GM21786 (cell line): Measurements from ENCODE around the gene MYBPC3.
"Not testable (repeated sequence)": the region's sequence is repeated elsewhere in the genome, so short reads cannot be mapped to it uniquely, and the experiment has no call there.

ENCODE experiments used
- ATAC-seq: cut with Tn5 transposase; IDR thresholded peaks from one replicate; pipeline ENCODE4 v1.9.1; 2021; ENCODE audit not compliant: unreplicated experiment

MYBPC3 gene

DNA sequence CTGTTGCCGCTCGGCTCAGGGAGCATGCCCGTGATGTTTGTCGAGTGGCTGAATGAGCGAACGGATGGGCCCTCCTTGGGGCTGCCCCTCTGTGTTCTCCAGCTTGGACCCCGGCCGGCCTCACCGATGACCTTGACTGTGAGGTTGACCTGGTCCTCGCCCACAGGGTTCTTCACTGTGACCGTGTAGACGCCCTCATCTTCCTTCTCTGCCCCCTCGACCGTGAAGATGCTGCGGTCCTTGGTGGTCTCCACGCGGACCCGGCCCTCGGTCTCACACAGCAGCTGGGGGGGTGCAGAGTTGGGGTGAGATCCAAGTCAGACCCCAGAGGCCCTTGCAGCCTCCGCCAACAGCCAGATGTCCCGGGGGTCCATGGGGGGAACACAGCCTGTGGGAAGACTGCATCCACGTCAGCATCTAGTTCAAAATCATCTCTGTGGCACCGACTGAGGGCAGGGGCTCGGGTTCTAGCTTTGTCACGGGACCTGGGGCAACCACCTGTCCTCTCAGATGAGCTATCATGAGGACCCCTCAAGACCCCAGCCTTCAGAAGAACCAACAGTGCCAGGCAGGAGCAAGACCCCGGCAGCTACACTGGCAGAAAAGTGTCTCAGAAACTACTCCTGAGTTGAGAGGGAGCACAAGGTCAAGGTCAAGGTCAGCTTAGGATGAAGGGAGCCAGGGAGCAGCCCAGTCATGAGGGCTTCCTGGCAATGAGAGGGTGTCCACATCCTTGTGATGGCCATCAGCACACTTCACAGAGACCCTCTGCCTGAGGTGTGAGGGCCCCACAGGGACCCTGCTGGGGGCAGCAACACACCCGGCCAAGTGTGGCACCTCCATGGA, 13.9 kb downstream of the MYBPC3 start:
- ATAC-seq, result no peak

DNA sequence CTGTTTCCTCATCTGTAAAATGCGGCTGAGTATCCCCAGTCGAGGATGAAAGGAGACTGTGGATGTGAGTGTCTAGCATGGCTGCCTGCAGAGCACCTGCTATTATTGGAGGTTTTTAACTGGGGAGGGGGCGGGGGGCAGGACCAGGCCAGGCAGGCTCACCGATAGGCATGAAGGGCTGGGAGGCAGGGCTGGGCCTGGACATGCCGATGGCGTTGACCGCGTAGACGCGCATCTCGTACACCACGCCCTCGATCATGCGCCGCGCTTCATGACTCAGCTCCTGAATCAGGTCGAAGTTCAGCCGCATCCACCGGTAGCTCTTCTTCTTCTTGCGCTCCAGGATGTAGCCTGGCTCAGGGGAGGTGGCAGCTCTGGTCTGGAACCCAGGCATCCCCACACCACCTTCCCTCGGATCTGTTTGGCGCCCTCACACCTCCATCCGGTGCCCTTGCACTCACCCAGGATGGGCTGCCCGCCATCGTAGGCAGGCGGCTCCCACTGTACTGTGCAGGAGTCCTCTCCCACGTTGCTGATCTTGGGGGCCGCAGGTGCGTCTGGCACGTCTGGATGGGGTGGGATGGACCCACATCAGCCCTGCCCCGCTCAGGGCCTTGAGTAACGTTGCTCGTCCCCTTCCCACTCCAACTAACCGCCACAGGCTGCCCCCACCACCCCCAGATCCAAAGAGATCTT, 15.1 kb downstream of the MYBPC3 start:
- no peak for ATAC-seq

DNA sequence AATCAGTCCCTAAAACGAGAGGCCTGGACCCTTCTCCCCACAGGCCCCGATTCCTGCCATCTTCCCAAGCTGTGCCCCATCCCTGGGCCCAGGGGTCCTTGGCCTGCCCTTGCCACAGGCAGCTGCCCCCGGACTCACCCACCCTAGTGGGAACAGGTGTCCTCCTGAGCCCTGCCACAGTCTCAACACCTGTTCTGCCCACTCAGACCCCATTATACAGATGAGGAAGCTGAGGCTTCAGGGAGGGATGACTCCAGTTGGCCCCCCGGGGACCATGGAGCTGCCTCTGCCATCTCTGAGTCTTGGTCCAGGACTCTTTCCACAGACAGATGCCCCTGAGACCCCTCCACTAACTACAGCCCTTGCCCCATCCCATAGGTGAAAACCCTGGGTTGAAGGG, 15.9 kb downstream of the MYBPC3 start:
- no peak for ATAC-seq

DNA sequence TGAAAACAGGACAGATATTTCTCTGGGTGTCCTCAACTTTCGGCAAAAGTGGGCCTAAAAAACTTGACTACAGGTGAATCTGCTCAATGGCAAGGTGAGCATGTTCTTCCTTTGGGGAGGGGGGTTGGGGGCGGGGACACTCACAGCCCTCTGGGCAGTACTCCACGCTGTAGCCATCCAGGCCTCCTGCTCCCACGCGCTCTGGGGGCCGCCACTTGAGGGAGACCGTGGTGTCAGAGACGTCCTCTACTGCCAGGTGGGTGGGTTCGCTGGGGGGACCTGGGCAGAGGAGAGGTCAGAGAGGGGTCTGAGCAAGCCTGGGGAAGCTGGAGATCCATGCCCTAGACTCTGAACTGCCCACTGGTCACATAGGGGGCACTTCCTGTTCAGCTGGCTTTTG, 16.8 kb downstream of the MYBPC3 start:
- no peak for ATAC-seq

DNA sequence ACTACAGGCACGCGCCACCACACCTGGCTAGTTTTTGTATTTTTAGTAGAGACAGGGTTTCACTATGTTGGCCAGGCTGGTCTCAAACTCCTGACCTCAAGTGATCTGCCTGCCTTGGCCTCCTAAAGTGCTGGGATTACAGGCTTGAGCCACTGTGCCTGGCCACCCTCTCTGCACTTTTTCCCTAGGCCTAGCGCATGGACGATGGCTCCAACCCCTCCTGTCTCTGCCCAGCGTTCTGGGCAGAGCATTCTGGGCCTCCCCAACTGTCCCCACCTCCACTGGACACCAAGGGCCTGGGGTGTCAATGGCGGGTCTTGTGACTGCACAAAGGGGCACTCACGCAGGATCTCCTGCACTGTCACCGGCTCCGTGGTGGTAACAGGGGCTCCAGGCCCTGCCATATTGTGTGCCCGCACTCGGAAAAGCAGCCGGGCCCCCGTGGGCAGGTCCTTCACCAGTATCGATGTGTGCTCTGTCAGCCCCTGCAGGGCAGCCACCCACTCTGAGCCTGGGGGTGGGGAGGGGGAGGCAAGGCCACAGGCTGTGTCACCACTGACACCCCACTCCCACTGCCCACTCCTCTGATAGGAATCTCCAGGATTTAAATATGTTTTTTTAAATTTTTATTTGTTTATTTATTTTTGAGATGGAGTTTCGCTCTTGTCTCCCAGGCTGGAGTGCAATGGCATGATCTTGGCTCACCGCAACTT, 17.6 kb downstream of the MYBPC3 start:
- ATAC-seq, result not testable (repeated sequence)

DNA sequence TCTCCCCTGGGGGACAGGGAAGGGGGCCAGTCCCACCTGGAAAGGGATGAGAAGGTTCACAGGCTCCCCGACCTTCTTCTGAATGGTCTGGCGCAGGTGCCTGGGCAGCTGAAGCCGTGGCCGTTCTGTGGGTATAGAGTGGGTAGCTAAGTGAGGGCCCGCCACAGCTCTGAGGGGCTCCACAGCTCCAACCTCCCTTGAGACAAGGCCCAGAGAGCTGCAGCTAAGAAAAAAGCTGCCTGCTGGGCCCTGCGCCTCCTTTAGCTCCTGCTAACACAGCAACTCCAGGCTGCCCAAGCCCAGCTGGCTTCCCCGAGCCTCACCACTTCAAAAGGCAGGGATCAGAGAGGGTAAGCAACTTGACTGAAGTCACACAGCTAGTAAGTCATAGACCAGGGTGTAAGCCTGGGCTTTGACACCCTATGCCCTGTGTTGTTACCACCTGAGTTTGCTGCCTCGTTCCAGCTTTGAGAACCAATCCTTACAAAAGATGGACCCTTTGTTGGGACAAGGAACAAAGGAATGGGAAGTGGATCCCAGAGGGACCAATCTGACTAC, 18.5 kb downstream of the MYBPC3 start:
- no peak for ATAC-seq

DNA sequence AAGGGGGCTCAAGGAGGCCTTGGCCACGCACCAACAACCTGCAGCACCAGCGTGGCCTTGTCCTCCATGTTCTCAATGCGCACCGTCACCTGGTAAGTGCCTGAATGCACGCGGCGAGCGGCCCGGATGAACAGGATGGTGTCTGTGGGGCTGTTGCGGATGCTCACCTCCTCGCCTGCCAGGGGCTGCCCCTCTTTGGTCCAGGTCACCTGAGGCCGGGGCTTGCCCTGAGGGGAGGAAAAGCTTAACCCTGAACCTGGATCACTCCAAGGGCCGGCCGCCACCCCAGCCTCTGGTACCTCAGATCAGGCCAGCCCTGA, 19.0 kb downstream of the MYBPC3 start:
- ATAC-seq, result no peak

DNA sequence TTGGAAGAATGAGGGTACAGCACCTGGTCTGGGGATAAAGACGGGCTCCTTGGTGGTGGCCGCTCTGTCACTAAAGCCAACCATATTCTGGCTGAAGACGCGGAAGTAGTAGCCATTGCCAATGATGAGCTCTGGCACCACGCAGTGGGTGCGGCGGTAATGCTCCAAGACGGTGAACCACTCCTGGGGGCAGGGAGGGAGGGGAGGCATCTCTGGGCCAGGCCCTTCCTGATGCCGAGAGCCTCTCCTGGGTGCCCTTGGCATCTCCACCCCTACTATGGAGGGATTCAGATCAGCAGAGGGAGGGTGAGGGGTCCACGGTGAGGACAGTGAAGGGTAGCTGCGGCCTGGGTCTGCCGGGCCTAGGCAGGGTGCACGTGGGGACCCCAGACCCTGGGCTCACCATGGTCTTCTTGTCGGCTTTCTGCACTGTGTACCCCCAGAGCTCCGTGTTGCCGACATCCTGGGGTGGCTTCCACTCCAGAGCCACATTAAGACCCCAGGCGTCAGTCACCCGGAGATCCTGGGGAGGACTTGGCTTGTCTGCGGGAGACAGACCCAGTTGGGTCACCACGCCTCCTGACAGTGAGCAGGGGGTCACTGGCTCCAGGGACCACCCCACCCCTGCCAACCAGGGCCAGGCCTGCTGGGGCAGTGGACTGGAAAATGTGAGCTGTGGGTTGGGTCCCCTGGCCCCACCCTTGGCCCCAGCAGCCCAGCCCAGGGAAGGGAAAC, 19.5 kb downstream of the MYBPC3 start:
- ATAC-seq, result no peak

DNA sequence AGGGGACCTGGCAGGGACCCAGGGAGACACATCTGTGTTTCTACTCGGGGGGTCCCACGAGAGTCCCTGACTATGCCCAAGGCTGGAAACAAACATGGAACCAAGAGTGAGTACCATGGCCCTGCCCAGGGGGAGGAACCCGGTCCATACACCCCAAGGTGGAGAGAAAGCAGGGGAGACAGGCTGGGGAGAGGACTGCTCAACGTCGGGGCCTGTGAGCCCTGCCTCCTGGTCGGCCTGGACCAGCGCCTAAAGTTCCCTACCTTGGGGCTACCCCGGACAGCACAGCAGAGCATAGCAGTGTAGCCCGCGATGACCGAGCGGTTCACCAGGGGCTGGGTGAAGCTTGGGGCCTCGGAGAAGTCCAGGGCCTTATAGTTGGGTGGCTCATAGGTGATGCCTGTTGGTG, 20.2 kb downstream of the MYBPC3 start:
- ATAC-seq, result no peak

DNA sequence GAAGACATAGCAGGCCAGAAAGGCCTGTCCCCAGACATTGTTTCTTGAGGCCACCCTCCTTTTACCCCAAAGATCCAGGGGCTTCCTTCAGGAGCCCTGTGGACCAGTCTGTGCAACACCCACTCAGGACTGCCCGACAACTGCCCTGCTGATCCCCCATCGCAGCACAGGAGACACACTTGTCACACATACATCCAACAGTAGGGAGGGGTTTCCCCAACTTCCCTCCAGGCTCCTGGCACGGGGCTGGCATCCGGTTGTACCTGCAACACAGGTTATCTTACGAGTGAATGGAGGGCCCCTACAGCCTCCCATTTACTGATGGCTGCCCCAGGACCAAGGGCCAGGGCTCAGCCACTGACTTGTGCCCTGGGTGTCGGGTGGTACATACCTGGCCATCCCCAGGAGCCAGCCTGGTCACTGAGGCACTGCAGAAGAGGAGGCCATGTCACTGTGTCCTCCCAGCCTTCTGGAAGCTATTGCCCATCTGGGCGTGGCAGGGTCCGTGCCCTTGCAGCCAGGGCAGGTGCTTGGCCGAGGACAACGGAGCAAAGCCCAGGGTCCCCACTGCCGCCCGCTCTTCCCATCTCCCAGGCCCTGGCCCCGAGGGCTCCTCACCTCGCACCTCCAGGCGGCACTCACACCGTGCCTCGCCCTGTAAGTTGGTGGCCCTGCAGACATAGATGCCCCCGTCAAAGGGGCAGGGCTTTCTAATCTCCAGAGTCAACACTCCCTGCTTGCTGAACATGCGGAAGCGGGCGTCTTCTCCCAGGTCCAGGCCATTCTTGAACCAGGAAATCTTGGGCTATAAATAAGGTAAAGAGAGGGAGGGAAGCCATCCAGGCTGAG, 20.8 kb downstream of the MYBPC3 start:
- ATAC-seq, result no peak

DNA sequence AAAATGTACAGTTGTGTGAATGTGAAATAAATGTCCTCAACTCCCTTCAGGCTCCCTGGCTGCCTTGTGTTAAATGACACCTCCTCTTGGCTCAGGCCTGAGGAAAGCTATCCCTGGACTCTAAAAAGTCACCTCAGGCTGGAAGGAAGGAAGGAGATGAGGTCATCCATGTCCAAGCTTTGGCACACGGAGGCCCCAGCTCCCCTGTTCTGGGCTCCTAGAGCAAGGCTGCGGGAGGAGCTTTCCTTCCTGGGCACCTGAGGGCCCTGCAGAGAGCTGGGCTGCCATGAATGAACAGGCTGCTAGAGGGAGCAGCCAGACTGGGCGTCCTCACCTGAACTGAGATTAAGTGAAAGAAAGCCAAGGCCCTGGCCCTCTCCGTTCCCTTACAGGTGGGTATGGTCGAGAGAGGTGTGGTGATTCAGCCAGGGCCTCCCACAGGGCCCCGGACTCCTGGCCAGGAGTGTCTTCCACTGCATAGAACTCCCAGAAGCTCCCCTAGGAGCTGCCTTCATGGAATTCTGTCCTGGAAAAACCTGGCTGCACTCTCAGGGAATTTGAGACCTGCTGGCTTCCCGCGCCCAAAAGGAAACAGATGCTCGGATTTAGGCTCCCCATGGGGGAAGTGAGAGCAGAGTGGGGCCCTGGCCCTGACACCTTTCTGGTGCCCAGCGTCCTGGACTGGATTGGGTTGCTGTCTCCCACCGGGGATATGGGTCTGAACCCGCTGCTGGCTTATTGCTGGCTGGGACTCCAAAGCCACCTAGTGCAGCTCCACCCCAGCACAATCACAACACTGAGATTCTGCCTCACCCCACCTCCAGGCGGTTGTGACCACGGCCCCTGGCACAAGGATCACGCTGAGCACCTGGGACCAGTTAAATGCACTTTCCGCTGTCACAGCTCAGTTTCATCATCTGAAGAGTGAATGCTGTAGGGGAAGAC, 22.2 kb downstream of the MYBPC3 start:
- ATAC-seq, result no peak

DNA sequence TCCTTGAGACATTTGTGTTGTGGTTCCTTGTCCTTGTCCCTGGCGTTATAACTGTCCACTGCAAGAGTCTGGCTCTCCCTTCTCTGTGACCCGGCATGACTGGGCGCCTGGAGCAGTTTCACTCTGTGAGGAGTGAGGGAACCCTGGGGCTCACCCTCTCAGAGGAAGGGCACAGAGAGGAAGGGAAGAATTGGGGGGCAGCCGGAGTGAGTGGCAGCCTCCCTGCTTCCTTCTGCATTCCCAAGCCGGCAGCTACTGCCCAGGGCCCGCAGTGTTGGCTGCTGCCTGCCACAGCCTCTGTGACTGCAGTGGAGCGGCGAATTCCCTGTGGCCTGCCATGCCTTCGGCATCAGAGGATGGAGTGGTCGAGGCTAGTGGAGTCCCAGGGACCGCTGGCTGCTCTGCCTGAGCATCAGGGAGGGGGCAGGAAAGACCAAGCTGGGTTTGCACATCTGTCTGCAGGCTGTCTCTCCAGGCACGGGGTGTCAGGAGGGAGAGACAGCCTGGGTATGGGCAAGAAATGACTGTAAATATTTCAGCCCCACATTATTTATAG, 23.0 kb downstream of the MYBPC3 start:
- ATAC-seq, result no peak

DNA sequence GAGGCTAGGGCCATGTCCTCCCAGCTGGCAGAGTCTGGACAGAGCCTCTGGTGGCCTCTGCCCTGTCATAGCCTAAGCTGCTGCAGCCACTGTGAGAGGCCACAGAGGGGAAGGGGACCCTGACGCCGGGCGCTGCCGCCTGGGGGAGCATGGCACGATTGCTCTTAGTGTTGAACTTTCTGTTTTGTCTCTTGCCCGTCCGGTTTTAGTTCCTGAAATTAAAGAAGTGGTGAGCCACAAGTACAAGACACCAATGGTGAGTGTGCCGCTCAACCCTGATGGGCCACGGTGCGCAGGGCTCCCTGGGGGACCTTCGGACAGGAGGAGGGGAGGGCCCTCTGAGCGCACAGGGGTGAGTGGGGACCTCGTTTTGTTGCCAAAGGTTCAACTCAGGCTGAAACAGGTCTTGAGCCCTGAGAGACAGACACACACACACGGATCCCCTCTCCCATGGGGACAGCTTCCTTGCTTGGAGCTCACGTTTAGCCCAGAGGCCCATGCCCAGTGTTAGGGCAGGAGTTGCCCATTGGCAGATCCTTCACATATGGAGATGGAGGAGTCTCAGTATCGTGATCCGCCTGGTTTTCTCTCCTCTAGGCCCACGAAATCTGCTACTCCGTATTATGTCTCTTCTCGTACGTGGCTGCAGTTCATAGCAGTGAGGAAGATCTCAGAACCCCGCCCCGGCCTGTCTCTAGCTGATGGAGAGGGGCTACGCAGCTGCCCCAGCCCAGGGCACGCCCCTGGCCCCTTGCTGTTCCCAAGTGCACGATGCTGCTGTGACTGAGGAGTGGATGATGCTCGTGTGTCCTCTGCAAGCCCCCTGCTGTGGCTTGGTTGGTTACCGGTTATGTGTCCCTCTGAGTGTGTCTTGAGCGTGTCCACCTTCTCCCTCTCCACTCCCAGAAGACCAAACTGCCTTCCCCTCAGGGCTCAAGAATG, 23.8 kb downstream of the MYBPC3 start:
- peak; percentile 82 for ATAC-seq

DNA sequence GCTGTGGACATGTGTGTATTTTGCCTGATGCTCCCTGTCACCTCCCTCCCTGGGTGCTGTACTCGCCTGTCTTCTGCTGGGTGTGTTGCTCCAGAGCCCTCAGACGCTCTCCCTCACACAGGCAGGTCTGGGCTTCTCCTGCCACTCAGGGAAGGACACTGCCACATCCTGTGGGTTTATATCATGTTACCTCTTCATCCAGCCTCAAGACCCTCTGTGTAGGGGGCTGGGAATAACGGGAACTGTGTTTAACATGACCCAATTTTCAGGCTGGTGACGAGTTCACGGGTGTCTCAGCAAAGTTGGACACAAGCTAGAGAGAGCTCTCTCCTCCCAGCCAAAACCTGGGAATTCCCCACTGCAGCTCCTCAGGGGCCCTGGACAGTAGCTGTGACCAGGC, 24.6 kb downstream of the MYBPC3 start:
- ATAC-seq, result no peak

DNA sequence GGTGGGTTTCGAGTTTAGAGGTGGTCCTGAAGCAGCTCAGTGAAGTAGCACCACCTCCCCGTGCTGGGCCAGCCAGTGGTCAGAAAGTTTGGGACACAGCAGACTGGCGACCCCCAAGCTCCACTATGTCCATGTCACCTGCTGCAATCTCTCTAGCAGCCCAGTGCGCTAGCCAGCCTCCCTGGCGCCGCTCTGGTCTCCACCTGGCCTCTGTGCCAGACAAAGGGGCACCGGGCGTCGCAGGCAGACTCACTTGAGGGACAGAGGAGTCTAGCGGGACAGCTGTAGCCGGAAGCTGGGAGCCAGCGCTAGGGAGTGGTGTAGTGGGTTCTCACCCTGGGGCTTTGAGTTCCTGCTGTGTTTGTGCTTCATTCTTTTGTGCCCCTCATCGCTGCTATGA, 25.5 kb downstream of the MYBPC3 start:
- ATAC-seq, result no peak

DNA sequence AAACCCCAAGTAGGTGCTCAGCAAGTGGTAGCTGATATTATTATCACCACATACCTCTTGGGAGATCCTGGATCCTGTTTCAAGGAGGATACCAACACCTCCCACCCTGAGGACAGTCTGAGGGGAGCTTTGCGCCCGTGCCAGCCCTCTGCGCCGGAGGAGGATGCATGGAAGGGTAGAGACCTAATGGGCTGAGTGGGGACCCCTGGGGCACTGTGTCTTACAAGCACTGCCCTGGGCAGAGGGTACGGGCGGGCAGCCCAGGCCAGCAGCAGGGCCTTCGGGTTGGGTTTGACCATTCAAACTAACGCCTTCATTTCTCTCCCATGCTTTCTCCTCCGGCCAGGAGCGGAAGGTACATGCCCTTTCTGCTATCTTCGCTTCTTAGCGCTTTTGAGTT, 26.3 kb downstream of the MYBPC3 start:
- ATAC-seq, result no peak

DNA sequence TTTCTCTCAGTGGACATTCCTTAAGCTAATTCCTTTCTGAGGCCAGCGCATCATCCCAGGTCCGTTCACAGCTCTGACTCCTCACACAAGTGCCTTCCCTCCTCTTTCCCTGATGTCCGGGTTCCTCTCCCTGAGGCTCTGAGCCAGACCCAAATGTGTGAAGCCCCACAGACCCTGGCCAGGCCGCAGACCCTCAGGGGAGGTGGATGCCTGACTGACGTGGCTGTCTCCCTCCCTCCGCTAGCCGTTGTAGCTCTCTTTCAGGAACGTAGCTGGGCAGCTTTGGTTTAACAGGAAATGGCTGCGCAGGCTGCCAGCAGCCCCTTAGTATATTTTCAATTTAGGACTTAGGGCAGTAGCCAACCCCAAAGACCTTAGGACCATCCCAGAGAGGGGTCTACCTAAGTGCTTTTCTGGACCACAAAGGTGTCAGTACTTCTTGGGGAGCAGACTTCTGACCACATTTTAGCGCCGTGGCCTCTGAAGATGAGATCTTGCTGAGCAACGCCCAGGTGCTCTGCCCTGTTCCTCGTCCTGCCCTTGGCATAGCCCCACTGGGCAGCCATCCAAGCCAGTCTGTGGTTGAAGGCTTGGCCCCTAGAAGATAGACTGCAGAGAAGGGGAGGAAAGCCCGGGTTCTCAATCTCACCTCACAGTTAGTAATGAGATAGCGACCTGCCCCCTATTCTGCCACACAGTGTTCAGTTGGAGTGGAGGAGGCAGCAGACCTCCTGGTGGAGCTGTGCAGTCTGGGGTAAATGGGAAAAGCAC, 27.0 kb downstream of the MYBPC3 start:
- ATAC-seq, result no peak
